Endodermal cell (in vitro differentiated cells): ENCODE data around the gene CENPE. TPM values are rescaled to one million over a fixed set of nuclear protein-coding genes. Genes with fewer than 3 reads are reported as not detected.

Source experiments
- DNase-seq: peaks from one replicate; pipeline ENCODE4 v3.0.0-alpha.2; 2017
- H3K27ac ChIP-seq: 2 replicates; pipeline ENCODE4 v1.5.1; 2013; ENCODE audit warnings: mild to moderate bottlenecking, low read depth, low read length, moderate library complexity
- H3K27me3 ChIP-seq: 2 replicates; pipeline ENCODE4 v1.6.1; 2013; ENCODE audit warnings: mild to moderate bottlenecking, low read length, moderate library complexity; ENCODE audit not compliant: insufficient read depth, control insufficient read depth, poor library complexity, severe bottlenecking
- H3K36me3 ChIP-seq: 2 replicates; pipeline ENCODE4 v1.7.0; 2013; ENCODE audit warnings: mild to moderate bottlenecking, low read length, moderate library complexity; ENCODE audit not compliant: control insufficient read depth, insufficient read depth
- H3K4me1 ChIP-seq: one replicate; pipeline ENCODE4 v1.7.0; 2013; ENCODE audit warnings: low read length; ENCODE audit not compliant: control insufficient read depth, insufficient read depth
- H3K4me3 ChIP-seq: 2 replicates; pipeline ENCODE4 v1.5.1; 2013; ENCODE audit warnings: mild to moderate bottlenecking, low read length, moderate library complexity
- H3K9ac ChIP-seq: 2 replicates; pipeline ENCODE4 v1.6.1; 2013; ENCODE audit warnings: mild to moderate bottlenecking, low read length, moderate library complexity; ENCODE audit not compliant: poor library complexity, severe bottlenecking; ENCODE audit errors: extremely low read depth
- H3K9me3 ChIP-seq: 2 replicates; pipeline ENCODE4 v1.6.1; 2013; ENCODE audit warnings: mild to moderate bottlenecking, low read length, moderate library complexity; ENCODE audit not compliant: control insufficient read depth
- H3K27ac Mint-ChIP-seq: 2 replicates; pipeline ENCODE4 v1.8.0; 2020; ENCODE audit warnings: mixed read lengths
- H3K27me3 Mint-ChIP-seq: 2 replicates; pipeline ENCODE4 v1.8.0; 2021; ENCODE audit warnings: mild to moderate bottlenecking, mixed read lengths; ENCODE audit not compliant: insufficient read depth
- H3K36me3 Mint-ChIP-seq: 2 replicates; pipeline ENCODE4 v1.8.0; 2020; ENCODE audit warnings: low read depth, mixed read lengths
- H3K4me1 Mint-ChIP-seq: 2 replicates; pipeline ENCODE4 v1.8.0; 2020; ENCODE audit warnings: mixed read lengths
- H3K4me3 Mint-ChIP-seq: 2 replicates; pipeline ENCODE4 v1.8.0; 2020; ENCODE audit warnings: mild to moderate bottlenecking, moderate library complexity, mixed read lengths
- H3K9me3 Mint-ChIP-seq: 2 replicates; pipeline ENCODE4 v1.8.0; 2020; ENCODE audit warnings: mild to moderate bottlenecking, mixed read lengths
- CTCF ChIP-seq: fragments of 200-600 bp; sonication (generic); conservative IDR thresholded peaks from 2 replicates; pipeline ENCODE4 v1.5.0; 2021; ENCODE audit warnings: antibody characterized with exemption, mild to moderate bottlenecking
- WGBS, 2 experiments: methylation state at CpG; one replicate each; pipeline versions ENCODE4 v1.1.5 to v1.1.7; 2013; ENCODE audit warnings: missing lambda C conversion rate in 2 of 2, mixed read lengths in 1 of 2; ENCODE audit not compliant: insufficient coverage in 1 of 2, insufficient read length in 1 of 2; 5-methylcytosine and 5-hydroxymethylcytosine counted together
- total RNA-seq, 2 donors: library from RNA; stranded (reverse); fragmentation: NEBNext Ultra II Directional in 1 of 2; extraction: Animal tissue kit (Norgen Biotek cat#: 25700) in 1 of 2; gene quantifications; 2 replicates in 1 of 2; 3 replicates in 1 of 2; pipeline ENCODE4 v1.2.1, GENCODE V29; 2021

CENPE gene
- total RNA-seq, 2 donors from 2014 or later = 32.4 to 39.6 TPM

- Histone ChIP-seq H3K27ac (no peak overlapping the region), H3K36me3 (peaks cover 35% of the 10 kb centered on the region), H3K9ac (no peak overlapping the region), H3K27me3 (no peaks in the 10 kb centered on the region), H3K9me3 (no peaks in the 10 kb centered on the region), H3K4me3 (no peak overlapping the region), H3K4me1 (no peaks in the 10 kb centered on the region)
- WGBS, 2 experiments = 86% methylated on average over 2 of the region's 3 CpGs; no CpG with 5 or more reads in 1 of the 2 experiments
- Mint-ChIP-seq H3K27ac (no peak overlapping the region), H3K4me1 (peaks cover 6% of the 10 kb centered on the region), H3K27me3 (no peaks in the 10 kb centered on the region), H3K4me3 (no peak overlapping the region), H3K9me3 (no peaks in the 10 kb centered on the region), H3K36me3 (peaks cover 17% of the 10 kb centered on the region)
- TF ChIP-seq CTCF = no peak
- DNase-seq = no peak
These were observed 93.3 kb downstream of the CENPE start for GRCh38 chr4:103104886-103105285.

GRCh38 chr4:103100691-103101090 is 97.5 kb downstream of the CENPE start:
- peak; percentile 41 for DNase-seq
- Histone ChIP-seq H3K36me3 (no peaks in the 10 kb centered on the region), H3K9ac (no peak overlapping the region), H3K4me1 (no peaks in the 10 kb centered on the region), H3K27ac (no peak overlapping the region), H3K4me3 (no peak overlapping the region), H3K27me3 (no peaks in the 10 kb centered on the region), H3K9me3 (no peaks in the 10 kb centered on the region)
- Mint-ChIP-seq H3K36me3 (peaks cover 3% of the 10 kb centered on the region), H3K4me1 (peaks cover 17% of the 10 kb centered on the region), H3K27ac (no peak overlapping the region), H3K4me3 (no peak overlapping the region), H3K9me3 (no peaks in the 10 kb centered on the region), H3K27me3 (no peaks in the 10 kb centered on the region)
- TF ChIP-seq CTCF = no peak
- WGBS, 2 experiments = 73 to 77% methylated on average over 4 to 5 of the region's 5 CpGs

- Mint-ChIP-seq H3K27me3 (no peaks in the 10 kb centered on the region), H3K4me3 (peak within 1 kb of the TSS; percentile 67), H3K27ac (peak within 1 kb of the TSS; percentile 88), H3K9me3 (no peaks in the 10 kb centered on the region), H3K36me3 (peaks cover 3% of the 10 kb centered on the region), H3K4me1 (peaks cover 19% of the 10 kb centered on the region)
- 14 to 16% methylated on average over 9 to 11 of the region's 11 CpGs for WGBS, 2 experiments
- no peaks in the 10 kb centered on the region for H3K27me3 ChIP-seq
- DNase-seq = peak; percentile 58
- H3K27ac ChIP-seq = no peak within 1 kb of the TSS
- no peaks in the 10 kb centered on the region for H3K36me3 ChIP-seq
- peak within 1 kb of the TSS; percentile 77 for H3K9ac ChIP-seq
- H3K4me3 ChIP-seq = peak within 1 kb of the TSS; percentile 92
- no peaks in the 10 kb centered on the region for H3K9me3 ChIP-seq
- peak; percentile 81 for TF ChIP-seq CTCF
- H3K4me1 ChIP-seq = peaks cover 3% of the 10 kb centered on the region
These were observed 98.3 kb downstream of the CENPE start, which contains the start of gene BDH2 for GRCh38 chr4:103099691-103100392. Gene BDH2 (minus strand): TSS chr4:103099834. CDS start chr4:103096254, 3,580 bp downstream.
